Activated T-cell treated with anti-CD3 and anti-CD28 coated beads, Interleukin-2, amount 50 U/mL, for 72 hours (primary cell): ENCODE results near the gene ENPP4. TPM values are rescaled to one million over a fixed set of nuclear protein-coding genes. Genes with fewer than 3 reads are reported as not detected.

ENCODE experiments used
- ATAC-seq, 2 donors: fragments of 150-1000 bp; cut with Tn5 transposase; replicated peaks in 1 of 2; 2 replicates each; pipeline ENCODE4 v1.10.0; 2021; ENCODE audit warnings: moderate library complexity in 2 of 2, mild to moderate bottlenecking in 1 of 2
- DNase-seq, 2 donors: peaks; one replicate each; pipeline ENCODE4 v3.0.0; 2021 to 2022; ENCODE audit warnings: mixed read lengths in 1 of 2
- H3K27ac Mint-ChIP-seq: one replicate; pipeline ENCODE4 v1.8.0; 2022; ENCODE audit warnings: mild to moderate bottlenecking, moderate library complexity, mixed read lengths
- H3K27me3 Mint-ChIP-seq: one replicate; pipeline ENCODE4 v1.8.0; 2022; ENCODE audit warnings: low read depth, mixed read lengths
- H3K36me3 Mint-ChIP-seq, 2 donors: one replicate each; pipeline ENCODE4 v1.8.0; 2022; ENCODE audit warnings: mixed read lengths in 2 of 2, mild to moderate bottlenecking in 1 of 2; ENCODE audit not compliant: insufficient read depth in 2 of 2
- H3K4me1 Mint-ChIP-seq: one replicate; pipeline ENCODE4 v1.8.0; 2022; ENCODE audit warnings: low read depth, mixed read lengths
- H3K4me3 Mint-ChIP-seq, 2 donors: one replicate each; pipeline ENCODE4 v1.8.0; 2022; ENCODE audit warnings: mild to moderate bottlenecking in 2 of 2, mixed read lengths in 2 of 2, moderate library complexity in 2 of 2
- H3K9me3 Mint-ChIP-seq, 2 donors: one replicate each; pipeline ENCODE4 v1.8.0; 2022; ENCODE audit warnings: mixed read lengths in 2 of 2
- total RNA-seq, 2 donors: library from RNA; stranded (reverse); gene quantifications; one replicate each; pipeline ENCODE4 v1.2.3, GENCODE V29; 2022

Gene ENPP4
- total RNA-seq, 2 donors from 2014 or later = 5.8 to 6.9 TPM

DNA sequence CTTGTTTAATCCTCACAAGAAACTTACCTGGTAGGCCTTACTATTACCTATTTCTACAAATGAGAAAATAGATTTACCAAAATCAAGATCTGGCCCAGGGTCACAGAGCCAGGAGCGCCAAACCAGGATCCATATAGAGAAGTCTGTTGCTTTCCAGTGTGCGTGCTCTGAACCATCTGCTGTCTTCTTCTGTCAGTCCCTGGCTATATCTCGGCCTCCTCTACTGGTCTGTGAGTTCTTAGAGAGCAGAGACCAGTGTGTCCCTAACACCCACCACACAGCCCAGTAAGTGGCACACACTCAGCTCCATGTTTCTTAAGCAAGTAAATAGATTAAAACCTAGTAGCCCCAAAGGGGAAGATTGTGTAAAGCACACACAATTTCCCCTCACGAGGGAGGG lies 59.9 kb downstream of the ENPP4 start:
- Mint-ChIP-seq H3K36me3 (no peaks in the 10 kb centered on the region), H3K27ac (no peak overlapping the region)
- ATAC-seq = no peak

DNA sequence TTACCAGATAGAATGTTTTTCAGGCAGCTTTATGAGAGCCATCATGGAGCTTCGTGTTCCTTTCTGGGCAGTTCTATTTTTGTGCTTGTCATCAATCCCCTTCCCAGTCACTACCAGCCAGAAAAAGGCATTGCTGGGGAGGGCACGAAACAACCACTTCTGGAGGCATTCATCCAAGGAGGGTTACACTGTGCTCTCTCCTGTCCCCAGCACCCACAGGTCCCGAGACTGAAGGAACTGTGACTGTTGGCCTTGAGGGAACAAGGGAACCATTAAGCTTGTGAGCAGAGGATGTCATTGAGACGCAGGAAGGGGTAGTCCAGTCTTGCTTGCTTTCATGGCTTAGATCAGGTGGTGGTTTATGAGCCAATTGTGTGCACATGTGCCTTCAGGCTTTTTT lies 61.1 kb downstream of the ENPP4 start:
- no peak overlapping the region for H3K4me3 Mint-ChIP-seq
- H3K27me3 Mint-ChIP-seq = peaks cover 30% of the 10 kb centered on the region
- no peaks in the 10 kb centered on the region for H3K9me3 Mint-ChIP-seq
- no peak for DNase-seq
- no peaks in the 10 kb centered on the region for H3K36me3 Mint-ChIP-seq
- no peak overlapping the region for H3K27ac Mint-ChIP-seq
- H3K4me1 Mint-ChIP-seq = no peaks in the 10 kb centered on the region
- no peak for ATAC-seq

More for the DNA sequence above, 59.9 kb downstream of the ENPP4 start:
- H3K9me3 Mint-ChIP-seq = no peaks in the 10 kb centered on the region
- no peak overlapping the region for H3K4me3 Mint-ChIP-seq
- peaks cover 38% of the 10 kb centered on the region for H3K27me3 Mint-ChIP-seq
- no peak for DNase-seq
- no peaks in the 10 kb centered on the region for H3K4me1 Mint-ChIP-seq

DNA sequence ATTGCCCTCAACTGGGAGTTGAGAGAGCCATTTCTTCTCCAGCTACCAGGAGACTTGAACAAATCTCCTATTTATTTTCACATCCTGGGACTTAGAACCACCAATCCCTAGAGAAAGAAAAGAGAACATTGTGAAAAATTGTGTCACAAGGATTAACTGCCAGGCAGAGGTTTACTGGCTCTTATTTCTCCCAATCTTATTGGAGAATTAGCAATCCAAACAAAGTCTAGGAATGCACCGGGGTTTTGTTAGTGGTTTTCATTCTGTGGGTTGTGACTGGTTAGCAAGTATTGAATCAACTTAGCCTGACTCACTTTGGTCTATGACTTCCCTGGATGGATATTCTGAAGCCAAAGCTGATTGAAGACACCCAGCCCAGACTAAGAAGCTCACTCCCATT lies 62.2 kb downstream of the ENPP4 start:
- Mint-ChIP-seq H3K27ac (no peak overlapping the region), H3K4me1 (no peaks in the 10 kb centered on the region), H3K9me3 (no peaks in the 10 kb centered on the region), H3K27me3 (peaks cover 25% of the 10 kb centered on the region), H3K36me3 (no peaks in the 10 kb centered on the region), H3K4me3 (no peak overlapping the region)
- no peak for ATAC-seq
- DNase-seq = no peak

Other genes with a start within 250 kb of the ENPP4 start
- 1 to 10 TPM; 3.3 to 6.6 TPM for gene CLIC5, start 114.1 kb upstream of the ENPP4 start, total RNA-seq
- under 1 TPM; 0.16 to 0.43 TPM for gene ENPP5, start 41.0 kb downstream of the ENPP4 start, total RNA-seq